Neural progenitor cell (in vitro differentiated cells): ENCODE results near the gene TSPAN15.

Source experiments
- CTCF ChIP-seq: fragments of 200-600 bp; sonication (generic); IDR thresholded peaks from 2 replicates; pipeline ENCODE4 v1.5.1; 2017; ENCODE audit warnings: antibody characterized with exemption, mild to moderate bottlenecking
- EZH2phosphoT487 ChIP-seq: fragments of 200-600 bp; sonication (generic); IDR thresholded peaks from 2 replicates; pipeline ENCODE4 v1.6.1; 2017; ENCODE audit warnings: antibody characterized with exemption

GRCh38 chr10:69425041-69425440, 26.2 kb upstream of the TSPAN15 start:
- TF ChIP-seq CTCF (no peak), EZH2phosphoT487 (no peak)
